A673 (cell line): ENCODE results near the gene BHLHA15. TPM values are rescaled to one million over a fixed set of nuclear protein-coding genes. Genes with fewer than 3 reads are reported as not detected.

Source experiments
- BruUV-seq: library from RNA; stranded (reverse); fragments of 400-500 nt; replicated peaks from 2 replicates; lab custom pipeline; 2021; lab: Mats Ljungman, UMichigan
- CTCF ChIA-PET: fragments of 300-600 bp; sonication (Branson Sonifier 250); formaldehyde crosslinking; loops from one replicate; lab custom pipeline; 2022; ENCODE audit warnings: antibody characterized with exemption; lab: Charles Lee
- POLR2A ChIA-PET: fragments of 300-600 bp; sonication (Branson Sonifier 250); formaldehyde crosslinking; loops from one replicate; lab custom pipeline; 2022; ENCODE audit warnings: antibody characterized with exemption; ENCODE audit not compliant: low non-redundant PET; lab: Charles Lee
- DNase-seq: peaks from one replicate; pipeline ENCODE4 v3.0.0-alpha.2; 2015; ENCODE audit warnings: low spot score
- H3K27ac ChIP-seq: fragments of 200-600 bp; sonication (generic); 2 replicates; pipeline ENCODE4 v1.5.1; 2016; ENCODE audit warnings: mixed run types, low read depth, mild to moderate bottlenecking, mixed read lengths, antibody characterized with exemption, low read length; ENCODE audit not compliant: poor library complexity, severe bottlenecking
- H3K27me3 ChIP-seq: fragments of 200-600 bp; sonication (generic); replicated peaks from 2 replicates; pipeline ENCODE4 v1.6.1; 2017; ENCODE audit warnings: mixed run types, low read depth, mild to moderate bottlenecking, mixed read lengths, antibody characterized with exemption, low read length; ENCODE audit not compliant: insufficient read depth, poor library complexity
- H3K36me3 ChIP-seq: fragments of 200-600 bp; sonication (generic); 2 replicates; pipeline ENCODE4 v1.6.1; 2016; ENCODE audit warnings: mixed run types, mild to moderate bottlenecking, mixed read lengths, antibody characterized with exemption, low read length; ENCODE audit not compliant: insufficient read depth, poor library complexity, severe bottlenecking
- H3K4me1 ChIP-seq: fragments of 200-600 bp; sonication (generic); 2 replicates; pipeline ENCODE4 v1.6.1; 2017; ENCODE audit warnings: mixed run types, mild to moderate bottlenecking, mixed read lengths, antibody characterized with exemption, low read length; ENCODE audit not compliant: insufficient read depth, poor library complexity, severe bottlenecking
- H3K4me3 ChIP-seq: fragments of 200-600 bp; sonication (generic); 2 replicates; pipeline ENCODE4 v1.5.1; 2016; ENCODE audit warnings: low read depth, mixed run types, mild to moderate bottlenecking, mixed read lengths, low read length; ENCODE audit not compliant: poor library complexity, severe bottlenecking
- H3K9me3 ChIP-seq: fragments of 200-600 bp; sonication (generic); 2 replicates; pipeline ENCODE4 v1.6.1; 2016; ENCODE audit warnings: mixed run types, low read depth, mild to moderate bottlenecking, mixed read lengths, antibody characterized with exemption, low read length; ENCODE audit not compliant: poor library complexity, severe bottlenecking
- EZH2 ChIP-seq: fragments of 200-600 bp; sonication (generic); IDR thresholded peaks from 2 replicates; pipeline ENCODE4 v1.6.1; 2017; ENCODE audit warnings: borderline replicate concordance, low read depth, mild to moderate bottlenecking, mixed read lengths, antibody characterized with exemption, low read length; ENCODE audit not compliant: poor library complexity, severe bottlenecking
- intact Hi-C: fragments of 100-400 bp; cut with micrococcal nuclease; formaldehyde crosslinking; loops from one replicate; pipeline ENCODE4 v1.10.0; 2022; ENCODE audit not compliant: unreplicated experiment
- total RNA-seq: library from RNA; stranded (reverse); gene quantifications from 2 replicates; pipeline ENCODE4 v1.2.3, GENCODE V29; 2021
- TF ChIP-seq, protein P1 (sequence below): fragments of 300-800, 200-600 bp; sonication (generic); conservative IDR thresholded peaks from 2 replicates; pipeline ENCODE4 v1.5.1; 2017; ENCODE audit warnings: low read depth, mild to moderate bottlenecking, antibody characterized with exemption, low read length, moderate library complexity, mixed read lengths

Gene BHLHA15
- total RNA-seq, 1 experiment from 2014 or later = 0.64 TPM

DNA sequence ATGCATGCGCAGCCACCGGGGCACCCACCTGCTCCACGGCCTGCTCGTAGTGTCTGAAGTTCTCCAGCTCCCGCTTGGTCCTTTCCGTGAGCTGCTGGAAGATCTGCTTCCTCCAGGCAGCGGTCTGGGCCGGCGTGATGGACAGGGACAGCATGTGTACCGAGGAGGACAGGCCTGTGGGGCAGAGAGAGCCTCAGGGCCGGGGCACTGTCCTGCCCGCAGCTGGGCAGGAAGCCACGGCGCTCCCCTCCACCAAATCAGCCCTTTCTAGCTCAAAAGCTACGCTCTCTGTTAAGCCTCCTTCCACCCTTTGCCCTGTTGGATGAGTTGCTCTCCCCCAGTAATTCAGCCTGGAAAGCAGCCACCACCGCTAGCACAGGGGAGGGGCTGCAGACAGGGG is 21.6 kb downstream of the BHLHA15 start:
- TF ChIP-seq EZH2 = no peak
- TF ChIP-seq, protein P1, sequence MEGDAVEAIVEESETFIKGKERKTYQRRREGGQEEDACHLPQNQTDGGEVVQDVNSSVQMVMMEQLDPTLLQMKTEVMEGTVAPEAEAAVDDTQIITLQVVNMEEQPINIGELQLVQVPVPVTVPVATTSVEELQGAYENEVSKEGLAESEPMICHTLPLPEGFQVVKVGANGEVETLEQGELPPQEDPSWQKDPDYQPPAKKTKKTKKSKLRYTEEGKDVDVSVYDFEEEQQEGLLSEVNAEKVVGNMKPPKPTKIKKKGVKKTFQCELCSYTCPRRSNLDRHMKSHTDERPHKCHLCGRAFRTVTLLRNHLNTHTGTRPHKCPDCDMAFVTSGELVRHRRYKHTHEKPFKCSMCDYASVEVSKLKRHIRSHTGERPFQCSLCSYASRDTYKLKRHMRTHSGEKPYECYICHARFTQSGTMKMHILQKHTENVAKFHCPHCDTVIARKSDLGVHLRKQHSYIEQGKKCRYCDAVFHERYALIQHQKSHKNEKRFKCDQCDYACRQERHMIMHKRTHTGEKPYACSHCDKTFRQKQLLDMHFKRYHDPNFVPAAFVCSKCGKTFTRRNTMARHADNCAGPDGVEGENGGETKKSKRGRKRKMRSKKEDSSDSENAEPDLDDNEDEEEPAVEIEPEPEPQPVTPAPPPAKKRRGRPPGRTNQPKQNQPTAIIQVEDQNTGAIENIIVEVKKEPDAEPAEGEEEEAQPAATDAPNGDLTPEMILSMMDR = no peak
- Histone ChIP-seq H3K27me3 (no peaks in the 10 kb centered on the region), H3K4me1 (no peaks in the 10 kb centered on the region), H3K4me3 (no peak overlapping the region), H3K36me3 (no peaks in the 10 kb centered on the region), H3K27ac (no peak overlapping the region), H3K9me3 (no peaks in the 10 kb centered on the region)
- intact Hi-C loops = no loop called here
- POLR2A ChIA-PET = no interaction called here
- DNase-seq = no peak
- no TSS peak for BruUV-seq
- CTCF ChIA-PET = no interaction called here

DNA sequence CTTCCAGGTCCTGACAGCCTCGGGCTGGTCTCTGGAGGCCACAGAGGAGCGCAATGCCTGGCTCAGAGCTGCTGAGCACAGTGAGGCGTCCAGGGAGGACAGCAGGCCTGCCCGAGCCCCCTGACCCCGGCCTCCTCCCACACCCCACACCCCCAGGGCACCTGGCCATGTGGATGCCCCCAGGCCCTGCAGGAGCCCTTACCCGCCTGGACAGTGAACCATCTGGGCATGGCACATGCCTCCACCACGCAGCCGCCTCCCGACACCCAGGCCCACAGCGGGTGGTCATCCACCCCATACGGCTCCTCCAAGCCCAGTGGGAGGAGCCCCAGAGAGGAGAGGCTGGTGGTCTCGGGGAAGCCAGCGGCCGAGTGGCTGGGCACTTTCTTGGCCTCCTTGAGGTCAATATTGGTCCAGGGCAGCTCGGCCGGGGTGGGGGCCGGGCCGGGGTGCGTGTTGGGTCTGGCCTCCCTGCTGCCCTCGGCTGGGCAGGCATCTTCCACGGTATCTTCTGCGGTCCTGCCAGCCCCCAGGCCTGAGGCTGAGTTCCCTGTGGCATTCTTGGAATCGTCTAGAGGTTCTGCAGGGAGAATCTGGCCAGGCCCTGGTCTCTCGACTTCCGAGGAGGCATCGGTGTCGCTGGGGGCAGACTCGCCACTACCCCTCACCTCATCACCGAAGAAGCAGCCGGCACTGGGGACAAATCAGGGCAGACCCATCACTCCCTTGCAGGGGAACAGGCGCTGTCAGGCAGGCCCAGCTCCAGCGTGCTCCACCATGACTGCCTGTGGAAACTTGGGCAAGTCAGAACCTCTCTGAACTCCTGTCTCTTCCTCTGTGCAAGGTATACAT is 22.2 kb downstream of the BHLHA15 start:
- no TSS peak for BruUV-seq
- CTCF ChIA-PET = no interaction called here
- no peak for DNase-seq
- no peaks in the 10 kb centered on the region for H3K36me3 ChIP-seq
- H3K27ac ChIP-seq = no peak overlapping the region
- no peak overlapping the region for H3K4me3 ChIP-seq
- intact Hi-C loops = no loop called here
- no peaks in the 10 kb centered on the region for H3K9me3 ChIP-seq
- no peaks in the 10 kb centered on the region for H3K27me3 ChIP-seq
- POLR2A ChIA-PET = no interaction called here
- no peaks in the 10 kb centered on the region for H3K4me1 ChIP-seq
- TF ChIP-seq EZH2 = no peak
- TF ChIP-seq, protein P1 = no peak

- no peak for DNase-seq
- Histone ChIP-seq H3K4me3 (no peak overlapping the region), H3K9me3 (no peaks in the 10 kb centered on the region), H3K4me1 (no peaks in the 10 kb centered on the region), H3K27me3 (no peaks in the 10 kb centered on the region), H3K36me3 (no peaks in the 10 kb centered on the region), H3K27ac (no peak overlapping the region)
- no TSS peak for BruUV-seq
- POLR2A ChIA-PET = no interaction called here
- intact Hi-C loops = no loop called here
- CTCF ChIA-PET = no interaction called here
- TF ChIP-seq, protein P1 = no peak
- TF ChIP-seq EZH2 = no peak
Observed at GRCh38 chr7:98234429-98235147, 23.3 kb downstream of the BHLHA15 start.
